Measurements from ENCODE around the gene RAB20. TPM values are rescaled to one million over a fixed set of nuclear protein-coding genes. Genes with fewer than 3 reads are reported as not detected.

RAB20 gene
- total and polyA plus RNA-seq, 9 of the 15 experiments (the other 6 are each of a cell fraction or from before 2014, with no cell fraction given): 0.62 to 9.2 (median 5.4) TPM

GRCh38 chr13:110506859-110507566 is 54.5 kb downstream of the RAB20 start (continued):
- TF ChIP-seq ZBTB2 (IDR thresholded peaks at IDR 0.05): no peak
- peak; percentile 66 to 75; a peak in 3 of 4 replicates for TF ChIP-seq KDM1A (IDR thresholded peaks at IDR 0.05)
- TF ChIP-seq DDX20 (tag; IDR thresholded peaks at IDR 0.05; ENCODE audit: low read depth): no peak
- no peak for TF ChIP-seq NCOA6 (IDR thresholded peaks at IDR 0.05)
- no peak for TF ChIP-seq SAFB (IDR thresholded peaks at IDR 0.05; ENCODE audit: borderline replicate concordance, low read depth, low read length)
- TF ChIP-seq ZSCAN29 (IDR thresholded peaks at IDR 0.05): no peak
- no peak for TF ChIP-seq RBM34 (IDR thresholded peaks at IDR 0.05; ENCODE audit: borderline replicate concordance, insufficient read depth, low read length)
- TF ChIP-seq FOXA1 (IDR thresholded peaks at IDR 0.05; ENCODE audit: borderline replicate concordance): no peak
- no peak for TF ChIP-seq NR2F6 (CRISPR knock-in tag; IDR thresholded peaks at IDR 0.05)
- no peak for TF ChIP-seq FOXK2 (conservative IDR thresholded peaks at IDR 0.05 in 1 of 2, IDR thresholded peaks at IDR 0.05 in 1 of 2; ENCODE audit: low read depth in 2 of 2)
- peak; percentile 99 for TF ChIP-seq MEF2A (IDR thresholded peaks at IDR 0.05; ENCODE audit: control insufficient read depth, low read depth, low read length)
- TF ChIP-seq SOX6 (IDR thresholded peaks at IDR 0.05): peak; percentile 84
- no peak for TF ChIP-seq MTF1 (CRISPR knock-in tag; IDR thresholded peaks at IDR 0.05; ENCODE audit: borderline replicate concordance)
- TF ChIP-seq CXXC5 (CRISPR knock-in tag; IDR thresholded peaks at IDR 0.05): peak; percentile 38; the same call in 1 of the 2 replicates
- no peak for TF ChIP-seq MBD2 (IDR thresholded peaks at IDR 0.05; ENCODE audit: borderline replicate concordance, low read depth)
- TF ChIP-seq ZNF644 (tag; IDR thresholded peaks at IDR 0.05; ENCODE audit: low read depth): peak; percentile 55; the same call in 1 of the 2 replicates
- TF ChIP-seq, protein P1, sequence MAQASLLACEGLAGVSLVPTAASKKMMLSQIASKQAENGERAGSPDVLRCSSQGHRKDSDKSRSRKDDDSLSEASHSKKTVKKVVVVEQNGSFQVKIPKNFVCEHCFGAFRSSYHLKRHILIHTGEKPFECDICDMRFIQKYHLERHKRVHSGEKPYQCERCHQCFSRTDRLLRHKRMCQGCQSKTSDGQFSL (CRISPR knock-in tag; IDR thresholded peaks at IDR 0.05): no peak
- TF ChIP-seq, protein P1 (tag; IDR thresholded peaks at IDR 0.05): no peak
- no peak for TF ChIP-seq BRF2 (IDR thresholded peaks at IDR 0.05; ENCODE audit: borderline replicate concordance, insufficient read depth, insufficient read length)
- 0 out of 2 replicates have a peak, but pooled peaks have one; percentile 4 for TF ChIP-seq VEZF1 (CRISPR knock-in tag; IDR thresholded peaks at IDR 0.05)
- no peak for TF ChIP-seq NR4A1 (CRISPR knock-in tag; IDR thresholded peaks at IDR 0.05)
- peak; percentile 74; the same call in 1 of the 2 replicates for TF ChIP-seq NR4A1 (tag; IDR thresholded peaks at IDR 0.05)
- no peak for TF ChIP-seq PTTG1 (tag; IDR thresholded peaks at IDR 0.05; ENCODE audit: low read depth)
- peak; percentile 46; the same call in 1 of the 2 replicates for TF ChIP-seq SMARCE1 (IDR thresholded peaks at IDR 0.05)
